GM23338 (cell line): ENCODE measurements around the gene TRIO. TPM values are rescaled to one million over a fixed set of nuclear protein-coding genes. Genes with fewer than 3 reads are reported as not detected.

ENCODE experiments used
- ATAC-seq: fragments of 200-7000 bp; cut with Tn5 transposase; 3 replicates; pipeline ENCODE4 v1.9.1; 2020
- DNase-seq: peaks from one replicate; pipeline ENCODE4 v3.0.0-alpha.2; 2015; ENCODE audit warnings: low spot score
- H2AFZ ChIP-seq: fragments of 200-600 bp; sonication (generic); 2 replicates; pipeline ENCODE4 v1.8.0; 2016; ENCODE audit warnings: antibody characterized with exemption, mild to moderate bottlenecking, moderate library complexity
- H3F3A ChIP-seq: fragments of 200-600 bp; sonication (generic); replicated peaks from 2 replicates; pipeline ENCODE4 v1.8.0; 2017; ENCODE audit warnings: antibody characterized with exemption, mixed run types, low read depth
- H3K27ac ChIP-seq: fragments of 200-600 bp; sonication (generic); 2 replicates; pipeline ENCODE4 v1.6.1; 2016; ENCODE audit warnings: low read depth
- H3K27me3 ChIP-seq: fragments of 200-600 bp; sonication (generic); 2 replicates; pipeline ENCODE4 v1.8.0; 2016; ENCODE audit warnings: mild to moderate bottlenecking, mixed run types, moderate library complexity; ENCODE audit not compliant: insufficient read depth
- H3K36me3 ChIP-seq: fragments of 200-600 bp; sonication (generic); 2 replicates; pipeline ENCODE4 v1.8.0; 2016; ENCODE audit warnings: mild to moderate bottlenecking; ENCODE audit not compliant: insufficient read depth
- H3K4me1 ChIP-seq: fragments of 200-600 bp; sonication (generic); 2 replicates; pipeline ENCODE4 v1.8.0; 2016; ENCODE audit warnings: mild to moderate bottlenecking, moderate library complexity; ENCODE audit not compliant: insufficient read depth
- H3K4me2 ChIP-seq: fragments of 200-600 bp; sonication (generic); 2 replicates; pipeline ENCODE4 v1.7.1; 2017; ENCODE audit warnings: mixed run types
- H3K4me3 ChIP-seq: fragments of 200-600 bp; sonication (generic); 2 replicates; pipeline ENCODE4 v1.6.1; 2016; ENCODE audit warnings: mixed run types
- H3K79me2 ChIP-seq: fragments of 200-600 bp; sonication (generic); replicated peaks from 2 replicates; pipeline ENCODE4 v1.8.0; 2017; ENCODE audit warnings: mild to moderate bottlenecking; ENCODE audit not compliant: insufficient read depth
- H3K9me2 ChIP-seq: fragments of 200-600 bp; sonication (generic); 2 replicates; pipeline ENCODE4 v1.8.0; 2017; ENCODE audit not compliant: insufficient read depth
- H4K20me1 ChIP-seq: fragments of 200-600 bp; sonication (generic); replicated peaks from 2 replicates; pipeline ENCODE4 v1.8.0; 2017; ENCODE audit warnings: mild to moderate bottlenecking; ENCODE audit not compliant: insufficient read depth
- H3K27ac Mint-ChIP-seq: 2 replicates; pipeline ENCODE4 v1.8.0; 2020; ENCODE audit warnings: inconsistent platforms, mild to moderate bottlenecking, moderate library complexity, mixed read lengths
- H3K27me3 Mint-ChIP-seq: 3 replicates; pipeline ENCODE4 v1.8.0; 2022; ENCODE audit warnings: low read depth, mild to moderate bottlenecking, moderate library complexity, mixed read lengths, inconsistent platforms; ENCODE audit not compliant: insufficient read depth, poor library complexity
- H3K36me3 Mint-ChIP-seq: 3 replicates; pipeline ENCODE4 v1.8.0; 2021; ENCODE audit warnings: low read depth, mild to moderate bottlenecking, inconsistent platforms, moderate library complexity, mixed read lengths
- H3K4me1 Mint-ChIP-seq: 3 replicates; pipeline ENCODE4 v1.8.0; 2020; ENCODE audit warnings: mild to moderate bottlenecking, inconsistent platforms, mixed read lengths
- H3K4me3 Mint-ChIP-seq: 3 replicates; pipeline ENCODE4 v1.8.0; 2021; ENCODE audit warnings: moderate library complexity, mild to moderate bottlenecking, inconsistent platforms, mixed read lengths
- H3K9me3 Mint-ChIP-seq: 3 replicates; pipeline ENCODE4 v1.8.0; 2020; ENCODE audit warnings: moderate library complexity, mild to moderate bottlenecking, inconsistent platforms, mixed read lengths
- CREB1 ChIP-seq: fragments of 250-450 bp; sonication (Bioruptor Pico); IDR thresholded peaks from 2 replicates; pipeline ENCODE4 v1.5.0; 2020; ENCODE audit warnings: low read depth, mild to moderate bottlenecking, moderate library complexity
- CTCF ChIP-seq, 2 experiments: fragments of 200-600 bp in 1 of 2; sonication (generic) in 1 of 2; conservative IDR thresholded peaks; 2 replicates each; pipeline versions ENCODE4 v1.5.1 to v1.6.1; 2016 to 2017; ENCODE audit warnings: antibody characterized with exemption in 2 of 2, low read depth in 2 of 2, mild to moderate bottlenecking in 2 of 2, moderate library complexity in 1 of 2
- EZH2 ChIP-seq: fragments of 200-600 bp; sonication (generic); IDR thresholded peaks from one replicate; pipeline ENCODE4 v1.8.0; 2017; ENCODE audit warnings: antibody characterized with exemption, mild to moderate bottlenecking, low read depth; ENCODE audit not compliant: unreplicated experiment
- EZH2phosphoT487 ChIP-seq: fragments of 200-600 bp; sonication (generic); IDR thresholded peaks from one replicate; pipeline ENCODE4 v1.8.1; 2018; ENCODE audit warnings: antibody characterized with exemption; ENCODE audit not compliant: unreplicated experiment
- JUNB ChIP-seq: IDR thresholded peaks from one replicate; pipeline ENCODE4 v1.6.1; 2016; ENCODE audit warnings: antibody characterized with exemption; ENCODE audit not compliant: unreplicated experiment
- NANOG ChIP-seq: IDR thresholded peaks from 2 replicates; pipeline ENCODE4 v1.6.1; 2016; ENCODE audit warnings: antibody characterized with exemption, borderline replicate concordance
- POLR2AphosphoS5 ChIP-seq: IDR thresholded peaks from 2 replicates; pipeline ENCODE4 v1.6.1; 2016; ENCODE audit warnings: antibody characterized with exemption, low read depth
- STAT1 ChIP-seq: IDR thresholded peaks from one replicate; pipeline ENCODE4 v1.6.1; 2016; ENCODE audit warnings: antibody characterized with exemption; ENCODE audit not compliant: unreplicated experiment
- ZNF114 ChIP-seq: fragments of 250-450 bp; sonication (Bioruptor Pico); IDR thresholded peaks from 2 replicates; pipeline ENCODE4 v1.5.0; 2020; ENCODE audit warnings: mild to moderate bottlenecking, moderate library complexity
- ZNF331 ChIP-seq: fragments of 250-450 bp; sonication (Bioruptor Pico); IDR thresholded peaks from 2 replicates; pipeline ENCODE4 v1.5.0; 2020; ENCODE audit warnings: low read depth, mild to moderate bottlenecking, moderate library complexity
- polyA plus RNA-seq: library from polyadenylated mRNA; unstranded; fragments of >200 nt; fragmentation: Nextera tagmentation; extraction: Ambion mirVana; gene quantifications from 2 replicates; pipeline ENCODE4 v1.2.1, GENCODE V29; 2016
- total RNA-seq: library from RNA; depleted of rRNA; stranded (reverse); fragments of >200 nt; shearing (Covaris generic); gene quantifications from 2 replicates; pipeline ENCODE4 v1.2.3, GENCODE V29; 2014
- TF ChIP-seq, protein P1 (sequence below): IDR thresholded peaks from one replicate; pipeline ENCODE4 v1.6.1; 2018; ENCODE audit warnings: antibody characterized with exemption; ENCODE audit not compliant: unreplicated experiment
- TF ChIP-seq, protein P2 (sequence below): IDR thresholded peaks from 2 replicates; pipeline ENCODE4 v1.6.1; 2016; ENCODE audit warnings: antibody characterized with exemption
- TF ChIP-seq, protein P3 (sequence below): fragments of 250-450 bp; sonication (Bioruptor Pico); IDR thresholded peaks from 2 replicates; pipeline ENCODE4 v1.5.0; 2020; ENCODE audit warnings: mild to moderate bottlenecking, moderate library complexity

TRIO gene
- total and polyA plus RNA-seq, 2 experiments from 2014 or later = 13.8 to 113 TPM

DNA sequence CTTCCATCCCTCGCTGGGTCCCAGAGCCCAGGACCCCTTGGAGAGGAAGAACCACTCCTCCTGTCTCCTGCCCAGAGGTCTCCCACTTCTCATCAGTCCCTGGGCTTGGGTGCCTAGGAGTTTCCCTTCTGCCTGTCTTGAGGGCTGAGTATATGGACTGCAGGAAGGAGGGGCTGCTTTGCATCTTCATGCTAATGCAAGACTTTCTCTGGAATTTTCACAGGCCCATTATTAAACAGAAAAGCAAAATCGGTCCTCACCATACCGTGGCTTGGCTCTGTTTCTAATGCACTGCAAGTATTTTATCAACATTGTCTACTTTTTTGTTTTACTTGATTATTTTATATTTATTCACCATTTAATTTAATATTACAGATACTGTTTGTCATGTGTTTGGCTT, 34.5 kb downstream of the TRIO start:
- Histone ChIP-seq H3K4me3 (no peak overlapping the region), H4K20me1 (peaks cover 46% of the 10 kb centered on the region), H3K9me2 (no peaks in the 10 kb centered on the region), H3F3A (no peaks in the 10 kb centered on the region), H2AFZ (no peak overlapping the region), H3K27ac (0 out of 2 replicates have a peak overlapping the region, but pooled peaks have one; percentile 12), H3K27me3 (no peaks in the 10 kb centered on the region), H3K4me2 (peak overlapping the region; percentile 28; the same call in 1 of the 2 replicates), H3K4me1 (peaks cover 85% of the 10 kb centered on the region), H3K79me2 (peaks cover 100% of the 10 kb centered on the region), H3K36me3 (no peaks in the 10 kb centered on the region)
- no peaks in the 10 kb centered on the region for H3K9me3 Mint-ChIP-seq
- peak; percentile 7; the same call in 2 of the 3 replicates for ATAC-seq
- peaks cover 7% of the 10 kb centered on the region for H3K27me3 Mint-ChIP-seq
- no peak overlapping the region for H3K4me3 Mint-ChIP-seq
- TF ChIP-seq STAT1 (no peak), ZNF331 (CRISPR knock-in tag) (no peak), EZH2phosphoT487 (no peak), NANOG (no peak), POLR2AphosphoS5 (no peak), CREB1 (CRISPR knock-in tag) (no peak), ZNF114 (no peak), EZH2 (no peak), CTCF (conservative IDR thresholded peaks at IDR 0.05; ENCODE audit: low read depth in 2 of 2) (no peak), JUNB (no peak)
- TF ChIP-seq, protein P1, sequence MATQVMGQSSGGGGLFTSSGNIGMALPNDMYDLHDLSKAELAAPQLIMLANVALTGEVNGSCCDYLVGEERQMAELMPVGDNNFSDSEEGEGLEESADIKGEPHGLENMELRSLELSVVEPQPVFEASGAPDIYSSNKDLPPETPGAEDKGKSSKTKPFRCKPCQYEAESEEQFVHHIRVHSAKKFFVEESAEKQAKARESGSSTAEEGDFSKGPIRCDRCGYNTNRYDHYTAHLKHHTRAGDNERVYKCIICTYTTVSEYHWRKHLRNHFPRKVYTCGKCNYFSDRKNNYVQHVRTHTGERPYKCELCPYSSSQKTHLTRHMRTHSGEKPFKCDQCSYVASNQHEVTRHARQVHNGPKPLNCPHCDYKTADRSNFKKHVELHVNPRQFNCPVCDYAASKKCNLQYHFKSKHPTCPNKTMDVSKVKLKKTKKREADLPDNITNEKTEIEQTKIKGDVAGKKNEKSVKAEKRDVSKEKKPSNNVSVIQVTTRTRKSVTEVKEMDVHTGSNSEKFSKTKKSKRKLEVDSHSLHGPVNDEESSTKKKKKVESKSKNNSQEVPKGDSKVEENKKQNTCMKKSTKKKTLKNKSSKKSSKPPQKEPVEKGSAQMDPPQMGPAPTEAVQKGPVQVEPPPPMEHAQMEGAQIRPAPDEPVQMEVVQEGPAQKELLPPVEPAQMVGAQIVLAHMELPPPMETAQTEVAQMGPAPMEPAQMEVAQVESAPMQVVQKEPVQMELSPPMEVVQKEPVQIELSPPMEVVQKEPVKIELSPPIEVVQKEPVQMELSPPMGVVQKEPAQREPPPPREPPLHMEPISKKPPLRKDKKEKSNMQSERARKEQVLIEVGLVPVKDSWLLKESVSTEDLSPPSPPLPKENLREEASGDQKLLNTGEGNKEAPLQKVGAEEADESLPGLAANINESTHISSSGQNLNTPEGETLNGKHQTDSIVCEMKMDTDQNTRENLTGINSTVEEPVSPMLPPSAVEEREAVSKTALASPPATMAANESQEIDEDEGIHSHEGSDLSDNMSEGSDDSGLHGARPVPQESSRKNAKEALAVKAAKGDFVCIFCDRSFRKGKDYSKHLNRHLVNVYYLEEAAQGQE = no peak
- TF ChIP-seq, protein P2, sequence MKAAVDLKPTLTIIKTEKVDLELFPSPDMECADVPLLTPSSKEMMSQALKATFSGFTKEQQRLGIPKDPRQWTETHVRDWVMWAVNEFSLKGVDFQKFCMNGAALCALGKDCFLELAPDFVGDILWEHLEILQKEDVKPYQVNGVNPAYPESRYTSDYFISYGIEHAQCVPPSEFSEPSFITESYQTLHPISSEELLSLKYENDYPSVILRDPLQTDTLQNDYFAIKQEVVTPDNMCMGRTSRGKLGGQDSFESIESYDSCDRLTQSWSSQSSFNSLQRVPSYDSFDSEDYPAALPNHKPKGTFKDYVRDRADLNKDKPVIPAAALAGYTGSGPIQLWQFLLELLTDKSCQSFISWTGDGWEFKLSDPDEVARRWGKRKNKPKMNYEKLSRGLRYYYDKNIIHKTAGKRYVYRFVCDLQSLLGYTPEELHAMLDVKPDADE = no peak
- TF ChIP-seq, protein P3, sequence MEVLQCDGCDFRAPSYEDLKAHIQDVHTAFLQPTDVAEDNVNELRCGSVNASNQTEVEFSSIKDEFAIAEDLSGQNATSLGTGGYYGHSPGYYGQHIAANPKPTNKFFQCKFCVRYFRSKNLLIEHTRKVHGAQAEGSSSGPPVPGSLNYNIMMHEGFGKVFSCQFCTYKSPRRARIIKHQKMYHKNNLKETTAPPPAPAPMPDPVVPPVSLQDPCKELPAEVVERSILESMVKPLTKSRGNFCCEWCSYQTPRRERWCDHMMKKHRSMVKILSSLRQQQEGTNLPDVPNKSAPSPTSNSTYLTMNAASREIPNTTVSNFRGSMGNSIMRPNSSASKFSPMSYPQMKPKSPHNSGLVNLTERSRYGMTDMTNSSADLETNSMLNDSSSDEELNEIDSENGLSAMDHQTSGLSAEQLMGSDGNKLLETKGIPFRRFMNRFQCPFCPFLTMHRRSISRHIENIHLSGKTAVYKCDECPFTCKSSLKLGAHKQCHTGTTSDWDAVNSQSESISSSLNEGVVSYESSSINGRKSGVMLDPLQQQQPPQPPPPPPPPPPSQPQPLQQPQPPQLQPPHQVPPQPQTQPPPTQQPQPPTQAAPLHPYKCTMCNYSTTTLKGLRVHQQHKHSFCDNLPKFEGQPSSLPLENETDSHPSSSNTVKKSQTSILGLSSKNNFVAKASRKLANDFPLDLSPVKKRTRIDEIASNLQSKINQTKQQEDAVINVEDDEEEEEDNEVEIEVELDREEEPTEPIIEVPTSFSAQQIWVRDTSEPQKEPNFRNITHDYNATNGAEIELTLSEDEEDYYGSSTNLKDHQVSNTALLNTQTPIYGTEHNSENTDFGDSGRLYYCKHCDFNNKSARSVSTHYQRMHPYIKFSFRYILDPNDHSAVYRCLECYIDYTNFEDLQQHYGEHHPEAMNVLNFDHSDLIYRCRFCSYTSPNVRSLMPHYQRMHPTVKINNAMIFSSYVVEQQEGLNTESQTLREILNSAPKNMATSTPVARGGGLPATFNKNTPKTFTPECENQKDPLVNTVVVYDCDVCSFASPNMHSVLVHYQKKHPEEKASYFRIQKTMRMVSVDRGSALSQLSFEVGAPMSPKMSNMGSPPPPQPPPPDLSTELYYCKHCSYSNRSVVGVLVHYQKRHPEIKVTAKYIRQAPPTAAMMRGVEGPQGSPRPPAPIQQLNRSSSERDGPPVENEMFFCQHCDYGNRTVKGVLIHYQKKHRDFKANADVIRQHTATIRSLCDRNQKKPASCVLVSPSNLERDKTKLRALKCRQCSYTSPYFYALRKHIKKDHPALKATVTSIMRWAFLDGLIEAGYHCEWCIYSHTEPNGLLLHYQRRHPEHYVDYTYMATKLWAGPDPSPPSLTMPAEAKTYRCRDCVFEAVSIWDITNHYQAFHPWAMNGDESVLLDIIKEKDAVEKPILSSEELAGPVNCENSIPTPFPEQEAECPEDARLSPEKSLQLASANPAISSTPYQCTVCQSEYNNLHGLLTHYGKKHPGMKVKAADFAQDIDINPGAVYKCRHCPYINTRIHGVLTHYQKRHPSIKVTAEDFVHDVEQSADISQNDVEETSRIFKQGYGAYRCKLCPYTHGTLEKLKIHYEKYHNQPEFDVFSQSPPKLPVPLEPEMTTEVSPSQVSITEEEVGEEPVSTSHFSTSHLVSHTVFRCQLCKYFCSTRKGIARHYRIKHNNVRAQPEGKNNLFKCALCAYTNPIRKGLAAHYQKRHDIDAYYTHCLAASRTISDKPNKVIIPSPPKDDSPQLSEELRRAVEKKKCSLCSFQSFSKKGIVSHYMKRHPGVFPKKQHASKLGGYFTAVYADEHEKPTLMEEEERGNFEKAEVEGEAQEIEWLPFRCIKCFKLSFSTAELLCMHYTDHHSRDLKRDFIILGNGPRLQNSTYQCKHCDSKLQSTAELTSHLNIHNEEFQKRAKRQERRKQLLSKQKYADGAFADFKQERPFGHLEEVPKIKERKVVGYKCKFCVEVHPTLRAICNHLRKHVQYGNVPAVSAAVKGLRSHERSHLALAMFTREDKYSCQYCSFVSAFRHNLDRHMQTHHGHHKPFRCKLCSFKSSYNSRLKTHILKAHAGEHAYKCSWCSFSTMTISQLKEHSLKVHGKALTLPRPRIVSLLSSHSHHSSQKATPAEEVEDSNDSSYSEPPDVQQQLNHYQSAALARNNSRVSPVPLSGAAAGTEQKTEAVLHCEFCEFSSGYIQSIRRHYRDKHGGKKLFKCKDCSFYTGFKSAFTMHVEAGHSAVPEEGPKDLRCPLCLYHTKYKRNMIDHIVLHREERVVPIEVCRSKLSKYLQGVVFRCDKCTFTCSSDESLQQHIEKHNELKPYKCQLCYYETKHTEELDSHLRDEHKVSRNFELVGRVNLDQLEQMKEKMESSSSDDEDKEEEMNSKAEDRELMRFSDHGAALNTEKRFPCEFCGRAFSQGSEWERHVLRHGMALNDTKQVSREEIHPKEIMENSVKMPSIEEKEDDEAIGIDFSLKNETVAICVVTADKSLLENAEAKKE (CRISPR knock-in tag) = no peak
- no peak overlapping the region for H3K27ac Mint-ChIP-seq
- H3K36me3 Mint-ChIP-seq = no peaks in the 10 kb centered on the region
- peaks cover 65% of the 10 kb centered on the region for H3K4me1 Mint-ChIP-seq
- DNase-seq = no peak
